Thyroid gland (tissue), 4 donors: ENCODE data around the gene ELP4.

Experiments used
- CTCF ChIP-seq, 6 experiments: fragments of 200-600 bp in 3 of 6; fragments of 450-650 bp in 3 of 6; sonication (generic) in 3 of 6; IDR thresholded peaks; one replicate each; pipeline ENCODE4 v1.5.1; 2016 to 2019; ENCODE audit warnings: antibody characterized with exemption in 6 of 6, mild to moderate bottlenecking in 2 of 6, inconsistent platforms in 1 of 6, moderate library complexity in 1 of 6
- POLR2A ChIP-seq, 2 donors: fragments of 450-650 bp; IDR thresholded peaks; one replicate each; pipeline ENCODE4 v1.6.1; 2017; ENCODE audit warnings: antibody characterized with exemption in 2 of 2, mild to moderate bottlenecking in 2 of 2, moderate library complexity in 1 of 2

GRCh38 chr11:31782257-31782656, 272.7 kb downstream of the ELP4 start:
- no peak for TF ChIP-seq CTCF (IDR thresholded peaks at IDR 0.05)
- no peak for TF ChIP-seq POLR2A (IDR thresholded peaks at IDR 0.05)
